Activated T-cell treated with anti-CD3 and anti-CD28 coated beads, Interleukin-2, amount 50 U/mL, for 24 hours (primary cell): ENCODE results near the gene HIGD2B.
"Not testable (repeated sequence)": the region's sequence is repeated elsewhere in the genome, so short reads cannot be mapped to it uniquely, and the experiment has no call there.

Experiments used
- DNase-seq: peaks from one replicate; pipeline ENCODE4 v3.0.0-alpha.2; 2020
- H3K27ac Mint-ChIP-seq: 2 replicates; pipeline ENCODE4 v1.8.0; 2020; ENCODE audit warnings: mild to moderate bottlenecking, mixed read lengths
- H3K27me3 Mint-ChIP-seq: 2 replicates; pipeline ENCODE4 v1.8.0; 2020; ENCODE audit warnings: mixed read lengths
- H3K36me3 Mint-ChIP-seq: 2 replicates; pipeline ENCODE4 v1.8.0; 2020; ENCODE audit warnings: low read depth, mixed read lengths
- H3K4me1 Mint-ChIP-seq: 2 replicates; pipeline ENCODE4 v1.8.0; 2020; ENCODE audit warnings: low read depth, mixed read lengths
- H3K4me3 Mint-ChIP-seq: 2 replicates; pipeline ENCODE4 v1.8.0; 2020; ENCODE audit warnings: mild to moderate bottlenecking, moderate library complexity, mixed read lengths
- H3K9me3 Mint-ChIP-seq: 2 replicates; pipeline ENCODE4 v1.8.0; 2020; ENCODE audit warnings: mixed read lengths

HIGD2B gene, protein sequence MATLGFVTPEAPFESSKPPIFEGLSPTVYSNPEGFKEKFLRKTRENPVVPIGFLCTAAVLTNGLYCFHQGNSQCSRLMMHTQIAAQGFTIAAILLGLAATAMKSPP

GRCh38 chr15:72685925-72686794 lies at the start of gene HIGD2B, which contains the start of gene BBS4:
Gene HIGD2B (minus strand): TSS chr15:72686182. CDS start chr15:72676374, 9,808 bp downstream.
Gene BBS4 (plus strand): TSS chr15:72686207. CDS start chr15:72686228, 21 bp downstream.
- peaks cover 21% of the 10 kb centered on the region for H3K4me1 Mint-ChIP-seq
- peaks cover 12% of the 10 kb centered on the region for H3K36me3 Mint-ChIP-seq
- H3K27me3 Mint-ChIP-seq: no peaks in the 10 kb centered on the region
- peak; percentile 92 for DNase-seq
- peak within 1 kb of the TSS; percentile 95 for H3K4me3 Mint-ChIP-seq
- H3K27ac Mint-ChIP-seq: peak within 1 kb of the TSS; percentile 93
- H3K9me3 Mint-ChIP-seq: no peaks in the 10 kb centered on the region

- Mint-ChIP-seq H3K4me3 (no peak overlapping the region), H3K27ac (no peak overlapping the region), H3K36me3 (peaks cover 92% of the 10 kb centered on the region), H3K27me3 (no peaks in the 10 kb centered on the region), H3K9me3 (no peaks in the 10 kb centered on the region), H3K4me1 (peaks cover 22% of the 10 kb centered on the region)
- no peak for DNase-seq
Measured at GRCh38 chr15:72735111-72735510, 49.1 kb upstream of the HIGD2B start.

- DNase-seq: no peak
- Mint-ChIP-seq H3K27ac (no peak overlapping the region), H3K36me3 (peaks cover 86% of the 10 kb centered on the region), H3K4me1 (peaks cover 12% of the 10 kb centered on the region), H3K9me3 (no peaks in the 10 kb centered on the region), H3K27me3 (no peaks in the 10 kb centered on the region), H3K4me3 (no peak overlapping the region)
Measured at GRCh38 chr15:72733941-72734738, 48.2 kb upstream of the HIGD2B start.

DNA sequence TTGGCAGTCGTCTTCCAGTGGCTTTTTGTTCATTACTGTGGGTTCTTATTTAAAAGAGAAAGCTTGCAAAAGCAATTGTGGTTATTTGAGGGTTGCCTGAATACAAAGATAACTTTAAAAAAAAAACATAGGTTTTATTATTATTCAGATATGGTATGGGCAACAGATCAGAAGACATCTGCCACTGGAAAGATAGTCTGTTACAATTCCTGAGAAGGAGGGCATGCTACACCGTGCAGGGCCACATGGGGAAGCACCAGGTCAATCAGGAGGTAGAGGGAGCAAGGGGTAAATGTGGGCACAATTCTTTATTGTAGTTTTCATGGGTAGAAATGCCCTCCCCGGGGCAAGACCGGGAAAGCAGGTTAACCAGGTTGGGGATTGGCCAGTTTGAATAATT lies 46.5 kb upstream of the HIGD2B start:
- Mint-ChIP-seq H3K9me3 (no peaks in the 10 kb centered on the region), H3K27ac (peak overlapping the region; percentile 38), H3K4me1 (peaks cover 4% of the 10 kb centered on the region), H3K36me3 (peaks cover 78% of the 10 kb centered on the region), H3K27me3 (no peaks in the 10 kb centered on the region), H3K4me3 (no peak overlapping the region)
- DNase-seq: no peak

GRCh38 chr15:72732086-72732485 lies 46.1 kb upstream of the HIGD2B start:
- Mint-ChIP-seq H3K4me3 (no peak overlapping the region), H3K9me3 (no peaks in the 10 kb centered on the region), H3K36me3 (peaks cover 78% of the 10 kb centered on the region), H3K27me3 (no peaks in the 10 kb centered on the region), H3K4me1 (peaks cover 4% of the 10 kb centered on the region), H3K27ac (no peak overlapping the region)
- DNase-seq: no peak

DNA sequence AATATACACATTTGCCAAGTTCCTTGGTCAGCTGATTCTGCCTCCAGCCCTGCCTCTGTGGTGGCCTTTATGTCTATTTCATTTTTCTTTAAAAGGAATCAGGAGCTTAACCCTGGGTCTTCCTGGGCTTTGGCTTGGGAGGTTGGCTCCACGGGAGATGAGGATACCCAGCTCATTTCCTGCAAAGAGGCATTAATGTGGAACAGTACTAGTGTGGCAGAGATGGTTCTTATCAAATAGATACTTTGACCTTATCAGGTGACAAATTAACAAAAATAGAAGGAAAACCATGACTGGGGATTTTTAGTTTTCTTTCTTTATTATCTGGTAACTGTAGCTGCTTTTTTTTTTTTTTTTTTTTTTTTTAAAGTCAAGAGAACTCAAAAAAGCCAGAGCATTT lies 42.8 kb upstream of the HIGD2B start:
- Mint-ChIP-seq H3K9me3 (no peaks in the 10 kb centered on the region), H3K27me3 (no peaks in the 10 kb centered on the region), H3K27ac (no peak overlapping the region), H3K4me3 (no peak overlapping the region), H3K4me1 (peaks cover under 1% of the 10 kb centered on the region), H3K36me3 (peaks cover 53% of the 10 kb centered on the region)
- DNase-seq: no peak

GRCh38 chr15:72728249-72728648 lies 42.3 kb upstream of the HIGD2B start:
- H3K27ac Mint-ChIP-seq: not testable (repeated sequence)

GRCh38 chr15:72727154-72727553 lies 41.2 kb upstream of the HIGD2B start:
- peaks cover 39% of the 10 kb centered on the region for H3K36me3 Mint-ChIP-seq
- no peak for DNase-seq
- no peak overlapping the region for H3K27ac Mint-ChIP-seq

More at GRCh38 chr15:72728249-72728648, 42.3 kb upstream of the HIGD2B start:
- H3K27me3 Mint-ChIP-seq, H3K4me1 Mint-ChIP-seq, DNase-seq, H3K9me3 Mint-ChIP-seq, H3K4me3 Mint-ChIP-seq: not testable (repeated sequence)
- H3K36me3 Mint-ChIP-seq: peaks cover 49% of the 10 kb centered on the region

GRCh38 chr15:72725851-72726250 lies 39.9 kb upstream of the HIGD2B start:
- DNase-seq, H3K4me3 Mint-ChIP-seq, H3K27ac Mint-ChIP-seq, H3K9me3 Mint-ChIP-seq, H3K27me3 Mint-ChIP-seq, H3K4me1 Mint-ChIP-seq: not testable (repeated sequence)
- peaks cover 28% of the 10 kb centered on the region for H3K36me3 Mint-ChIP-seq

More at GRCh38 chr15:72727154-72727553, 41.2 kb upstream of the HIGD2B start:
- no peaks in the 10 kb centered on the region for H3K4me1 Mint-ChIP-seq
- no peaks in the 10 kb centered on the region for H3K9me3 Mint-ChIP-seq
- H3K4me3 Mint-ChIP-seq: no peak overlapping the region
- no peaks in the 10 kb centered on the region for H3K27me3 Mint-ChIP-seq

GRCh38 chr15:72725446-72725845 lies 39.5 kb upstream of the HIGD2B start:
- no peak for DNase-seq
- Mint-ChIP-seq H3K27me3 (no peaks in the 10 kb centered on the region), H3K4me3 (no peak overlapping the region), H3K36me3 (peaks cover 24% of the 10 kb centered on the region), H3K27ac (no peak overlapping the region), H3K4me1 (no peaks in the 10 kb centered on the region), H3K9me3 (no peaks in the 10 kb centered on the region)

GRCh38 chr15:72724028-72724427 lies 38.0 kb upstream of the HIGD2B start:
- H3K9me3 Mint-ChIP-seq: no peaks in the 10 kb centered on the region
- H3K4me1 Mint-ChIP-seq: no peaks in the 10 kb centered on the region
- H3K4me3 Mint-ChIP-seq: no peak overlapping the region
- H3K36me3 Mint-ChIP-seq: peaks cover 20% of the 10 kb centered on the region
- H3K27me3 Mint-ChIP-seq: no peaks in the 10 kb centered on the region
- no peak overlapping the region for H3K27ac Mint-ChIP-seq
- no peak for DNase-seq

DNA sequence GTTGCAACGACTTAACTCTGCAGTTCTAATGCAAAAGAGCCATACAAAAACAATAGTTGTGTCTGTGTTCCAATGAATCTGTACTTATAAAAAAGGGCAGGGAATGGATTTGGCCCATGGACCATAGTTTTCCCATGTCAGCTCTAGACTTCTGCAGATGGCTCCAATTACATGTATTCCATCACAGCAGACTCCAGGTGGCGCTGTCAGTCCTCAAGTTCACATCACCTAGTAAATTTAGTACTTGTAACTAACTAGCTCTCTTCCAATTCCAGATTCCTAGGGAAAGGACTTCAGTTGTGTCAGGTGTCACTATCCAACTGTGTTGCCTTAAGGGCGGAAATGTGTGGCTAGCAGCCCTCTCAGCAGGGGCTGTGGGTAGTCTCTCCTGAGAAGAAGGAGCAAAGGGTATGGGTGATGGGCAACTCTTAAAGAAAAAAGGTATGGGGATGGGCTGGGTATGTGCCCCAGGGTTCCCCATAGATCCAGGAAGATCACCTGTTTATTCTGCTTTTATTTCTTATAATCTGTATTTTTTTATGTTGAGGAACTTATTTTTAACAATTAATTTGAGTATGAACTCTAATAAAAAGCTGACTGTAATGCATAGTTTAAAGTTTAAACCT lies 36.2 kb upstream of the HIGD2B start:
- no peak overlapping the region for H3K27ac Mint-ChIP-seq
- no peaks in the 10 kb centered on the region for H3K9me3 Mint-ChIP-seq
- H3K4me3 Mint-ChIP-seq: no peak overlapping the region
- H3K36me3 Mint-ChIP-seq: peaks cover 24% of the 10 kb centered on the region
- DNase-seq: peak; percentile 70
- H3K27me3 Mint-ChIP-seq: no peaks in the 10 kb centered on the region
- no peaks in the 10 kb centered on the region for H3K4me1 Mint-ChIP-seq

GRCh38 chr15:72708551-72709303 lies 22.7 kb upstream of the HIGD2B start:
- not testable (repeated sequence) for H3K4me1 Mint-ChIP-seq, DNase-seq, H3K27me3 Mint-ChIP-seq, H3K27ac Mint-ChIP-seq, H3K9me3 Mint-ChIP-seq, H3K4me3 Mint-ChIP-seq
- H3K36me3 Mint-ChIP-seq: peaks cover 21% of the 10 kb centered on the region

DNA sequence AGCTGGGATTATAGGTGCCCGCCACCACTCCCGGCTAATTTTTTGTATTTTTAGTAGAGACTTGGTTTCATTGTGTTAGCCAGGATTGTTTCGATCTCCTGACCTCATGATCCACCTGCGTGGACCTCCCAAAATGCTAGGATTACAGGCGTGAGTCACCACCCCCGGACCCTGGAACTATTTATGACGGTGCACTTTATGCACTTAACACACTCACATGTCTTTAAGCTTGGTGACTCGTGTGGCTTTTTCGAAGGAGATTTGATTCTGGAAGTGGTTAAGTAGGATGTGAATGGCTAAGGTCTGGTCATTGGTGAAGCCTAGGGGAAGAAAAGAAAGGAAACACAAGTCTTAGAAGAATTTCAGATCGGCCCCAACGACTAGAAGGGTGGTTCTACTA lies 20.3 kb upstream of the HIGD2B start:
- H3K9me3 Mint-ChIP-seq: no peaks in the 10 kb centered on the region
- peaks cover 11% of the 10 kb centered on the region for H3K36me3 Mint-ChIP-seq
- no peaks in the 10 kb centered on the region for H3K27me3 Mint-ChIP-seq
- no peak overlapping the region for H3K27ac Mint-ChIP-seq
- peaks cover 5% of the 10 kb centered on the region for H3K4me1 Mint-ChIP-seq
- no peak overlapping the region for H3K4me3 Mint-ChIP-seq
- no peak for DNase-seq
